Thoracic aorta (tissue), 2 donors: ENCODE data around the gene BBIP1. TPM values are rescaled to one million over a fixed set of nuclear protein-coding genes. Genes with fewer than 3 reads are reported as not detected.

Experiments
- ATAC-seq: fragments of 150-250 bp; one replicate; pipeline ENCODE4 v1.8.0; 2017; ENCODE audit warnings: low read depth; ENCODE audit not compliant: insufficient number of reproducible peaks, low FRiP score
- DNase-seq: peaks from one replicate; pipeline ENCODE4 v3.0.0-alpha.2; 2020; ENCODE audit warnings: low spot score
- H3K27ac ChIP-seq, 2 donors: fragments of 200-600 bp; sonication (generic); 1 replicate in 1 of 2; 2 replicates in 1 of 2; pipeline ENCODE4 v1.5.1; 2016; ENCODE audit warnings: mild to moderate bottlenecking in 2 of 2, moderate library complexity in 2 of 2
- H3K27me3 ChIP-seq: fragments of 200-600 bp; sonication (generic); replicated peaks from 2 replicates; pipeline ENCODE4 v1.6.0; 2016; ENCODE audit warnings: mild to moderate bottlenecking; ENCODE audit not compliant: insufficient read depth
- H3K36me3 ChIP-seq: fragments of 200-600 bp; sonication (generic); one replicate; pipeline ENCODE4 v1.5.1; 2016
- H3K4me1 ChIP-seq, 2 donors: fragments of 200-600 bp; sonication (generic); 1 replicate in 1 of 2; 2 replicates in 1 of 2; pipeline versions ENCODE4 v1.5.1 to v1.6.0; 2016; ENCODE audit warnings: low read depth in 2 of 2, mild to moderate bottlenecking in 1 of 2; ENCODE audit not compliant: control insufficient read depth in 1 of 2
- H3K4me3 ChIP-seq: fragments of 200-600 bp; sonication (generic); 2 replicates; pipeline ENCODE4 v1.5.1; 2016; ENCODE audit warnings: mild to moderate bottlenecking
- H3K9me3 ChIP-seq: fragments of 200-600 bp; sonication (generic); 2 replicates; pipeline ENCODE4 v1.5.1; 2016
- total RNA-seq, 2 donors: library from RNA; depleted of rRNA; stranded (reverse); fragments of >200 nt; gene quantifications; one replicate each; pipeline versions ENCODE4 v1.1.0 to v1.2.3, GENCODE V29; 2016
- TF ChIP-seq, protein P1 (sequence below): fragments of 200-600 bp; sonication (generic); IDR thresholded peaks from one replicate; pipeline ENCODE4 v1.5.1; 2019; ENCODE audit warnings: antibody characterized with exemption

The BBIP1 gene
- total RNA-seq, 2 donors from 2014 or later = 19.0 to 33.2 TPM

DNA sequence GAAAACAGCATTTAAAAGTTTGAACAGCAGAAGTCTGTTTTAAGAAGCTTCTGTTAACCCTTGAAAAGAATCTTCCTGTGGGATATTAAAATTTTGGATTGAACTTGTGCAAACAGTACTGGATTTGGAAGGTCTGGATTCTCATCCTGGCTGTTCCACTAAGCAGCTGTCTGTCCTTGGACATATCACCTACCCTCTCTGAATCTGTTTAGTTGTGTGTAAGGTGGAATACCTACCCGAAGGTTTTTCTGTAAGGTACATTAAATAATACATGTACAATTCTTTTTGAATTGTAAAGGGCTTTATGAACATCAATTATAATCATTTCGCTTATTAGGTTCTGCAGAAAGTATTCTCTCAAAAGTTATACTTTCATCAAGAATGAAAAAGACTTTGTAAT lies 45.0 kb downstream of the BBIP1 start:
- TF ChIP-seq, protein P1, sequence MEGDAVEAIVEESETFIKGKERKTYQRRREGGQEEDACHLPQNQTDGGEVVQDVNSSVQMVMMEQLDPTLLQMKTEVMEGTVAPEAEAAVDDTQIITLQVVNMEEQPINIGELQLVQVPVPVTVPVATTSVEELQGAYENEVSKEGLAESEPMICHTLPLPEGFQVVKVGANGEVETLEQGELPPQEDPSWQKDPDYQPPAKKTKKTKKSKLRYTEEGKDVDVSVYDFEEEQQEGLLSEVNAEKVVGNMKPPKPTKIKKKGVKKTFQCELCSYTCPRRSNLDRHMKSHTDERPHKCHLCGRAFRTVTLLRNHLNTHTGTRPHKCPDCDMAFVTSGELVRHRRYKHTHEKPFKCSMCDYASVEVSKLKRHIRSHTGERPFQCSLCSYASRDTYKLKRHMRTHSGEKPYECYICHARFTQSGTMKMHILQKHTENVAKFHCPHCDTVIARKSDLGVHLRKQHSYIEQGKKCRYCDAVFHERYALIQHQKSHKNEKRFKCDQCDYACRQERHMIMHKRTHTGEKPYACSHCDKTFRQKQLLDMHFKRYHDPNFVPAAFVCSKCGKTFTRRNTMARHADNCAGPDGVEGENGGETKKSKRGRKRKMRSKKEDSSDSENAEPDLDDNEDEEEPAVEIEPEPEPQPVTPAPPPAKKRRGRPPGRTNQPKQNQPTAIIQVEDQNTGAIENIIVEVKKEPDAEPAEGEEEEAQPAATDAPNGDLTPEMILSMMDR = no peak
- no peak for ATAC-seq
- Histone ChIP-seq H3K36me3 (no peaks in the 10 kb centered on the region), H3K27ac (no peak overlapping the region), H3K9me3 (no peaks in the 10 kb centered on the region), H3K4me1 (peaks cover 12 to 38% of the 10 kb centered on the region in 2 donors), H3K4me3 (peak overlapping the region; percentile 94), H3K27me3 (no peaks in the 10 kb centered on the region)
- DNase-seq = no peak

DNA sequence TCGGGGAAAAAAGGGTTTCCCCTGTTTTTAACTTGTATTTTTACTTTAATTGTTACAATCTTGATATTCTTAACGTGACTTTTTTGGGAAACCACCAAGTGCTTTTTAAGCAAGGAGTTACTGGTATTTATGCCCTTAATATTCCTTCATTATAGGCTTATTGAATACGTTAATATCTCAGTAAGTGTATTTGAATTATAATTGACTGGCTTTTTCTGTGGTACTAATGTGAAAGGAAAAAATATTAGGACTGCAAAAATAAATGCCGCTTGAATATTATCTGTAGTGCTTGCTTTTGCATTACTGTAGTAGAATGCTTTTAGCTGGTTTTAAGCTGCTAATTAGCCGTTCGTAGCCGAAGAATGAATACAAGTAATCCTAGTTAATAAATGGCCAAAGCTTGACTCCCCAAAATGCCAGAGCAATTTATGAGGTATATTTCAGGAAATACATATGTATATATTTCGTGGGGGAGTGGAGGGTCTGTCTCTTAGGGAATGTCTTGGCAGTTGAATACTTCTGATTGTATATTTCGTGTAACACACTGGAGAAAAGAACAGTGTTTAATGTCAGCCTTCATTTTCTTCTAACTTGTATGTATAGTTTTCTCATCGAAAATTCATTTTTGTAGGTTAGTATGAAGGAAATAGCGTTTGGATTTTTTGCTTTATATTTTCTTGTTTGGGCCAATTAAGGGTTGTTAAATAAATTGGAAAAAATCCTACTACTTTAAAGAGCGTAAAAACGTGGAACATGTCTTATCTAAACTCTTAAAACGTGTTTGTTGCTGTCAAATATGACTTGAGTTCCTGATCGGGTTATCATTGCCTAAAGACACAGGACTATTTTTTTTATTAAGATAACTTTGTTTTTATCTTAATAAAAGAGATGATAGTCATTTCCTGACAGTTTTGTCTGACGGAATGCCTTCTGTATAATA lies 45.7 kb downstream of the BBIP1 start:
- TF ChIP-seq, protein P1 = no peak
- H3K27me3 ChIP-seq = no peaks in the 10 kb centered on the region
- H3K4me3 ChIP-seq = peak overlapping the region; percentile 94
- ATAC-seq (no peak), DNase-seq (no peak)
- H3K4me1 ChIP-seq = peaks cover 15 to 43% of the 10 kb centered on the region in 2 donors
- peak overlapping the region; percentile 89 to 95 for H3K27ac ChIP-seq
- H3K36me3 ChIP-seq = no peaks in the 10 kb centered on the region
- H3K9me3 ChIP-seq = no peaks in the 10 kb centered on the region

DNA sequence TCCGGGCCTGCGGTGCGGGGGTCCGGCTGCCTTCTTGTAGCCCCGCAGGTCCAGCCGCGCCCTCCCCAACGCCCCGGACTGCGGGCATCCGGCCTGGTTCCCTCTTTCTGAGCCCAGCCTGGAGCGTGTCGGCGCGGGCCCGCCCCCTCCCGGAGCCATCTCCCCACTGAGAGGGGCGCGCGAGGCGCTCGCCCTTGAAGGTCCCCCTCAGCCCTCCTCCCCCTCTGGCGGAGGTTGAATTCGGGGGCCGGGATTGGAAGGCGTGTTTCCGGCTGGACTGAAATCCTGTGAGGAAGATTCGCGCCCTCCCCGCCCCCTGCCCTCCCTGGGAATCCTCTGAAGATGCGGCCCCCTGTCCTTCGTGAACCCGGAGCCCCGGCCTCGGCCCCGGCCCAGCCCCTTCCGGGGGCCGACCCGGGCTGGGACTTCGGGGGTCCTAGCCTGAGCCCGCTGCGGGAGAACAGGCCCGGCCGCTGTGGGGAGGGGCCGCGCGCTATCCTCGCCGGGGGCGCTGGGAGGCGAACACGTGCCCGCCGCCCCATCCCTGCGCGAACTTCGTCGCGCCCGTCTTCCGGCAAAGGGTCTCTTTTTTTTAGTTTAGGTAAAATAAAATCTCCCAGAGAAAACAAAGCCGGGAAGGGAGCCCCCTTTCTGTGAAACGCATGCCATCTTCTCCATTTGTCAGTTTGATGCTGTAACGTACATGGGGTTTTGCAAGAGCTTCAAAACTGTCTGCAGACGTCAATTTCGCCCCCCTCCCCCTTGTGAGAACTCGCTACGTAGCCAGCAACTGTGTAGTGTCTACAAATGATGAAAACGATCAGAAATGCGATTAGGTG lies 46.6 kb downstream of the BBIP1 start:
- ATAC-seq = peak; percentile 44
- Histone ChIP-seq H3K4me3 (peak overlapping the region; percentile 94), H3K9me3 (no peaks in the 10 kb centered on the region), H3K4me1 (peaks cover 24 to 47% of the 10 kb centered on the region in 2 donors), H3K27ac (peak overlapping the region; percentile 89 to 95), H3K36me3 (no peaks in the 10 kb centered on the region), H3K27me3 (no peaks in the 10 kb centered on the region)
- DNase-seq = no peak
- TF ChIP-seq, protein P1 = no peak

DNA sequence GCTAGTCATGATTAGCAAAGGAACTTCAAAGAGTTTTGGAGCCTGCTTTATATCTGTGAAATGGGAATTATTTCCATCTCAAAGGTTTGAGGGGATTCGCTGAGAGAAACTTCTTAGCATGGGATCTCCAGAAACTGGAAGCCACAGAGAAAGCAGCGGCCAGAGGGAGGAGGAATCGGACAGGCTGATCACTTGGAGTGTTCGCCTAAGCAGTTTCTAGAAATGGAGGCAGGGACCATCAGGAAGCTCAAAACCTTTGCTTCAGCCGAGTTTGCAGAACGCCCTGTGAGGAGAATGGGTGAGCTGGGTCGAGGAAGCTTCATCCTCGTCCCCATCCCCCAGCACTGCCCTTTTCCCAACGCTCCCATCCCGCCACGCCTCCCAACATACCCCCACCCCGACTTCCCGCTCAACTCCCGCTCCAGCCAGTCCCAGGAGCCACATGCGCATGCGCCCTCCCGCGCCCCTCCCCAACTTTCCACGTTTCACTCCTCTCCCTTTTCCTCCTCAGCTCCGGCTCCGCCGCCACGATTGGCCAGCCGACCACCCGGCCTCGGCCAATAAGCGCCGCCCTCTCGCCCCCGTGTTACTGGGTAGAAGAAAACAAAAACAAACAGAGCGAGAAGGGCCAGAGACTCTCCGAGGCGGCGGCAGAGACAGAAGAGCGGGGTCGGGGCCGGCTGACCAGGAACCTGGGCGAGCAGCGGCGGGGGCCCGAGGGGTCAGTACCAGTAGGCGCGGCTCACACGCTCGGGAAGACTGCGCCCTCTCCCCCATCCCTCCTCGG lies 47.5 kb downstream of the BBIP1 start, which contains the start of gene PDCD4:
PDCD4 (plus strand) TSS at position 631 of the 787 bp plus-strand sequence. CDS start 4,100 bp downstream, outside the sequence.
- TF ChIP-seq, protein P1 = no peak
- ATAC-seq (peak; percentile 87), DNase-seq (peak; percentile 97)
- Histone ChIP-seq H3K36me3 (no peaks in the 10 kb centered on the region), H3K27ac (peak within 1 kb of the TSS; percentile 89 to 95), H3K4me3 (peak within 1 kb of the TSS; percentile 94), H3K27me3 (no peaks in the 10 kb centered on the region), H3K9me3 (no peaks in the 10 kb centered on the region), H3K4me1 (peaks cover 29 to 55% of the 10 kb centered on the region in 2 donors)
